Fibroblast of villous mesenchyme (primary cell): Measurements from ENCODE around the gene GLTP. TPM values are rescaled to one million over a fixed set of nuclear protein-coding genes. Genes with fewer than 3 reads are reported as not detected.
"Not testable (repeated sequence)": the region's sequence is repeated elsewhere in the genome, so short reads cannot be mapped to it uniquely, and the experiment has no call there.

Source experiments
- DNase-seq: peaks from one replicate; pipeline ENCODE4 v3.0.0-alpha.2; 2010; ENCODE audit warnings: low read depth
- H3K4me3 ChIP-seq: 2 replicates; pipeline ENCODE4 v1.5.1; 2011; ENCODE audit warnings: low read depth, mild to moderate bottlenecking, low read length
- total RNA-seq: library from RNA; depleted of rRNA; stranded (reverse); fragments of >200 nt; gene quantifications from 2 replicates; pipeline ENCODE4 v1.2.3, GENCODE V29; 2012
- TF ChIP-seq, protein P1 (sequence below): IDR thresholded peaks from 2 replicates; pipeline ENCODE4 v1.5.1; 2012; ENCODE audit warnings: low read depth, mild to moderate bottlenecking, low read length; ENCODE audit not compliant: insufficient read depth

GLTP gene, protein sequence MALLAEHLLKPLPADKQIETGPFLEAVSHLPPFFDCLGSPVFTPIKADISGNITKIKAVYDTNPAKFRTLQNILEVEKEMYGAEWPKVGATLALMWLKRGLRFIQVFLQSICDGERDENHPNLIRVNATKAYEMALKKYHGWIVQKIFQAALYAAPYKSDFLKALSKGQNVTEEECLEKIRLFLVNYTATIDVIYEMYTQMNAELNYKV
- total RNA-seq: 50.3 and 52.2 TPM in 2 replicates

DNA sequence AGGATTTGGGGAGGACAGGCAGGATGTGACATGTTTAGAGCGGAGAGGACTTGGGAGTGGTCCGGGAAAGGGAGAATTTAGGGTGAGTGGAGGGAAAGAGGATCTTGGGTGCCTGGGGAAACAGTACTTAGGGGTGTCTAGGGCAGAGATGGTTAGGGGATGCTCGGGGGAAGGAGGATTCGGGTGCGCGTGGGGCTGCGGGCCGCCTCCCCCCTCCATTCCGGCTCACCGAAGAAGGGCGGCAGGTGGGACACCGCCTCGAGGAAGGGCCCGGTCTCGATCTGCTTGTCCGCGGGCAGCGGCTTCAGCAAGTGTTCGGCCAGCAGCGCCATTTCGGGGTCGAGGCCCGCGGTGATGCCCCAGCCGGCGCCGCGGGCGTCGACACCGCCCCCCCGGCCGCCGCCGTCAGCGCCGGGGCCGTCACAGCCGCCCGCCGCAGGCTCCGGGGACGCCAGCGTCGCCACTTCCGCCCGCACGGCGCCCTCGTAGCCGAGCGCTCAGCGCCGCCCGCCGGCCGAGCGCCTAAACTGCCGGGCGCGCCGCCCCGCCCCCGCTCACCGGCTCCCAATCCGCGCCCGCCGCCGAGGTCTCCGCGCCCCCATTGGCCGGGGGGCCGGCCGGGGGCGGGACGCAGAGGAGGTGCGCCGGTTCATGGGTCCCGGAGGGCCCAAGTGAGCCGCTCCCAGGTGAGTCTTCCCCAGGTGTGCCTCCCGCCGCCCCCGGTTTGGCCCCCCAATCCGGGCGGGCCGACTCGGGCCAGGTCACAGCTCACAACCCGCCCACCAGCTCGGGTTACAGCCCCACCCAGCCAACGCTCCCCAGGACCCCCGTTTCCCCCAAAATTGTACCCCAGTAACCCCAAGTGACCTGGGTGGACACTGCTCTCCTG lies at the start of gene GLTP:
Gene GLTP, minus strand, starts transcription at position 499 of the 889 bp plus-strand sequence. Its CDS starts 167 bp downstream, at position 332.
- DNase-seq: peak; percentile 70
- TF ChIP-seq, protein P1, sequence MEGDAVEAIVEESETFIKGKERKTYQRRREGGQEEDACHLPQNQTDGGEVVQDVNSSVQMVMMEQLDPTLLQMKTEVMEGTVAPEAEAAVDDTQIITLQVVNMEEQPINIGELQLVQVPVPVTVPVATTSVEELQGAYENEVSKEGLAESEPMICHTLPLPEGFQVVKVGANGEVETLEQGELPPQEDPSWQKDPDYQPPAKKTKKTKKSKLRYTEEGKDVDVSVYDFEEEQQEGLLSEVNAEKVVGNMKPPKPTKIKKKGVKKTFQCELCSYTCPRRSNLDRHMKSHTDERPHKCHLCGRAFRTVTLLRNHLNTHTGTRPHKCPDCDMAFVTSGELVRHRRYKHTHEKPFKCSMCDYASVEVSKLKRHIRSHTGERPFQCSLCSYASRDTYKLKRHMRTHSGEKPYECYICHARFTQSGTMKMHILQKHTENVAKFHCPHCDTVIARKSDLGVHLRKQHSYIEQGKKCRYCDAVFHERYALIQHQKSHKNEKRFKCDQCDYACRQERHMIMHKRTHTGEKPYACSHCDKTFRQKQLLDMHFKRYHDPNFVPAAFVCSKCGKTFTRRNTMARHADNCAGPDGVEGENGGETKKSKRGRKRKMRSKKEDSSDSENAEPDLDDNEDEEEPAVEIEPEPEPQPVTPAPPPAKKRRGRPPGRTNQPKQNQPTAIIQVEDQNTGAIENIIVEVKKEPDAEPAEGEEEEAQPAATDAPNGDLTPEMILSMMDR: peak; percentile 17
- H3K4me3 ChIP-seq: peak within 1 kb of the TSS; percentile 81

DNA sequence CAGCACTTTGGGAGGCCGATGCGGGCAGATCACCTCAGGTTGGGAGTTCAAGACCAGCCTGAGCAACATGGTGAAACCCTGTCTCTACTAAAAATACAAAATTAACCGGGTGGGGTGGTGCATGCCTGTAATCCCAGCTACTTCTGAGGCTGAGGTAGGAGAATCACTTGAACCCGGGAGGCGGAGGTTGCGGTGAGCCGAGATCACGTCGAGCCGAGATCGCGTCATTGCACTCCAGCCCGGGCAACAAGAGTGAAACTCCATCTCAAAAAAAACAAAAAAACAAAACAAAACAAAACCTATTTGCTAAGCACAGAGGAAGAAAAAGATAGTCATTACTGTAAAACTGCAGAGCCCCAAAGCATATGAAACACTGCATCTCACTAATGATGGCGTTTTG lies 49.0 kb upstream of the GLTP start:
- not testable (repeated sequence) for H3K4me3 ChIP-seq, DNase-seq

DNA sequence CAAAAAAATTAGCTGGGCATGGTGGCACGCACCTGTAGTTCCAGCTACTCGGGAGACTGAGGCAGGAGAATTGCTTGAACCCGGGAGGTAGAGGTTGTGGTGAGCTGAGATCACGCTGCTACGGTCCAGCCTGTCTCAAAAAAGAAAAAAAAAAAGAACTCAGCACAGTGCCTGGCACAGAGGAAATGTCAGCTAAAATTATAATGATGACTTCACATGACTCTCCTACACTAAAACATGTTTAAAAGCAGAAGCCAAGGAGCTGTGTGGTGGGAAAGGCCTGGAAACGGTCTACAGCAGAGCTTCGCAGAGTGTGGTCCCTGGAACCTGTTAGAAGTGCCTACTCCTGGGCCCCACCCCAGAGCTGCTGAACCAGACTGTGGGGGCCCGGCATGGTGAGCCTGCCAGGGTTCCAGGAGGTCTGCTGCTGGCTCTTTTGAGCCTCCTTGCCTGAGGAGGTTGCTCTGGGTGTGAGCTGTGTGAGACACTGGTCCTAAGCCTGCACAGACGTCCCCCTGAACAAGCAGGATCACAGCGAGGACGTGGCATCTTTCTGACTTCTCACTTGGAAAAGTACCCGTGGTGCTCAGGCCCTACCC lies 47.8 kb upstream of the GLTP start:
- TF ChIP-seq, protein P1: no peak
- no peak overlapping the region for H3K4me3 ChIP-seq
- no peak for DNase-seq

DNA sequence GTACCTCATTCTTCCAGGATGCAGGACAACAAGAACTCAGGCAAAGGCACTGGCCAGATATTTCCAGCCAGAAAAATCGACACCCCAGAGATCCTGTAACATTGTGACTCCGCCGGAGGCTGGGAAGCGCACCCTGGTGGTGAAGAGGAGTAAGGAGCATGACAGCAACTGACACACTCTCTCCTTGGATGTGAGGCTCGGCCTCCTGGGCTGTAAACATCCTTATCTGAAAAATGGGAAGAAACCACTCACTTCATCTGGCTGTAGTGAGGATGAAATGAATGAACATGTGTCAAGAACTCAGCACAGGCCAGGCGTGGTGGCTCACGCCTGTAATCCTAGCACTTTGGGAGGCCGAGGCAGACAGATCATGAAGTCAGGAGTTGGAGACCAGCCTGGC lies 47.3 kb upstream of the GLTP start:
- H3K4me3 ChIP-seq: no peak overlapping the region
- peak; percentile 33 for DNase-seq
- TF ChIP-seq, protein P1: peak; percentile 80

DNA sequence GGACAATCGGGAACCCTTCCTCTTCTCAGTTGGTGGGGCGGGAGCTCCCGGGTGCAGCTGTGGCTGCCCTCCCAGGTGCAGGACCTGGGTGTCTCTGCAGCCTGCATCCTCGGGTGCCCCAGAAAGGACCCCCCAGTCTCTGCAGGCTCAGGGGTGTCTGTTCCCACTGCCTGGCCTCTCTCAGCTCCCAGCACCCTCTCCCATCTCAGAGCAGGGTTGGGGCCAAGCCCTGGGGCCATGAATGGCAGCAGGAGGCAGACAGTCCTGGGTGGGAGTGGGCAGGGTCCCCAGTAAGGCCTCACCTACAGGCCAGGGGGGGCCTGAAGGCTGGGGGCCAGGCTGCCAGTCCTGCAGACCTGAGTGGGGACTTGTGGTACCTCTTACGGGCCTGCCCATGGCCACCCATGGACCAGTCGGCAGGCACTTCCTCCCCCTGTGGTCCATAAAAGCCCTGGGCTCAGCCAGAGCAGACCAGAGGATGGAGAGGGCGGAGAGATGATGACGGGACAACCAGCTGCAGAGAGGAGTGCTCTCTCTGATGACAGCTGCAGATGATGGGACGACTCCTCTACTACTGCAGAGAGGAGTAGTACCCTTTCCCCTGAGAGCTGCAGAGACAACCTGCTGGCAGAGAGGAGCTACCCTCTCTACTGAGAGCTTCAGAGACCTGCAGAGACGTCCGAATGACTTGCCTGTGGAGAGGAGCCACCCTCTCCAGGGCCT lies 46.3 kb upstream of the GLTP start:
- no peak overlapping the region for H3K4me3 ChIP-seq
- TF ChIP-seq, protein P1: no peak
- DNase-seq: no peak

DNA sequence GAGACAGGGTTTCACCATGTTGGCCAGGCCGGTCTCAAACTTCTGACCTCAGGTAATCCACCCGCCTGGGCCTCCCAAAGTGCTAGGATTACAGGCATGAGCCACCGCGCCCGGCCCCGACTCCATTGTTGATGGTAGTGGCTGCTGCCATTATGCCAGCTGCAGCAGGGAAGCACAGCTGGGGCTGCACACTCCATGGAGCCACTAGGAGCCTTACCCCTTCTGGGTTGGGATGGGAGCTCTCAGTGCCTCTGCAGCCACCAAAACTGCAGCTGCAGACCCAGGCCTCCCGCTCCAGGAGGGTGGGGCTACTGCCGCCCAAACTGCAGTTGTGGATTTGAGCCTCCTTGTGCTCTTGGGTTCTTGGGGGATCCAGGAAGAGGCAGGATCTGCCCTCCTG lies 45.7 kb upstream of the GLTP start:
- DNase-seq: no peak
- H3K4me3 ChIP-seq: no peak overlapping the region

More for the DNA sequence above, 45.7 kb upstream of the GLTP start:
- TF ChIP-seq, protein P1: no peak
